ENCODE results near the gene TAMALIN.

Gene TAMALIN

DNA sequence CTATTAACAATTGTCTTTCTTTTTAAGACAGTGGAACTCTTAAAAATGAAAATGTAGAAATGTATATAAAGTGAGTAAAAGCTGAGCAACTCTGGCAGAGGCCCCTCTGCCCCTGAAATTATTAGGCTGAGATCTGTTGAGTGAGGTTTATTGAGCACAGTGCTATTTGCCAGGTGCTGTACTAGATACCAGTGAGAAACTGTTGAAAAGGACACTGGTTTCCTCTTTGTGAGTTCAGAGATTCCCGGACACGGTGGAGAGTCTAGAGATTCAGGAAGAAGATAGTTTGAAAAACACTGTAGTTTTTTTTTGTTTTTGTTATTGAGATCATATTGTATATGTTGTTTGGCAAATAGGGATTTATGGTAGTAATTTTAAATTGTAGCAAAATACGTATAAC, 44.0 kb upstream of the TAMALIN start:
- no peak for TF ChIP-seq SUZ12 (IDR thresholded peaks at IDR 0.05)
- no peak for TF ChIP-seq BHLHE40 (IDR thresholded peaks at IDR 0.05; ENCODE audit: borderline replicate concordance)
- no peak for TF ChIP-seq L3MBTL2 (conservative IDR thresholded peaks at IDR 0.05)
- TF ChIP-seq ELF4 (IDR thresholded peaks at IDR 0.05): no peak
- TF ChIP-seq, protein P1, sequence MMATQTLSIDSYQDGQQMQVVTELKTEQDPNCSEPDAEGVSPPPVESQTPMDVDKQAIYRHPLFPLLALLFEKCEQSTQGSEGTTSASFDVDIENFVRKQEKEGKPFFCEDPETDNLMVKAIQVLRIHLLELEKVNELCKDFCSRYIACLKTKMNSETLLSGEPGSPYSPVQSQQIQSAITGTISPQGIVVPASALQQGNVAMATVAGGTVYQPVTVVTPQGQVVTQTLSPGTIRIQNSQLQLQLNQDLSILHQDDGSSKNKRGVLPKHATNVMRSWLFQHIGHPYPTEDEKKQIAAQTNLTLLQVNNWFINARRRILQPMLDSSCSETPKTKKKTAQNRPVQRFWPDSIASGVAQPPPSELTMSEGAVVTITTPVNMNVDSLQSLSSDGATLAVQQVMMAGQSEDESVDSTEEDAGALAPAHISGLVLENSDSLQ (IDR thresholded peaks at IDR 0.05): no peak
- no peak for TF ChIP-seq TARDBP (IDR thresholded peaks at IDR 0.05)
- TF ChIP-seq ARNT (IDR thresholded peaks at IDR 0.05): no peak
- no peak for TF ChIP-seq ZNF384 (IDR thresholded peaks at IDR 0.05)
- no peak for TF ChIP-seq FOXA1 (IDR thresholded peaks at IDR 0.05)
- no peak for TF ChIP-seq CTBP1 (IDR thresholded peaks at IDR 0.05; ENCODE audit: borderline replicate concordance)
- no peak for TF ChIP-seq HDGF (IDR thresholded peaks at IDR 0.05; ENCODE audit: borderline replicate concordance)
- TF ChIP-seq LEF1 (IDR thresholded peaks at IDR 0.05; ENCODE audit: borderline replicate concordance): no peak
- no peak for TF ChIP-seq FOXK2 (IDR thresholded peaks at IDR 0.05)
- TF ChIP-seq SP1 (IDR thresholded peaks at IDR 0.05): no peak
- no peak for TF ChIP-seq NFRKB (IDR thresholded peaks at IDR 0.05)
- no peak for TF ChIP-seq FOXM1 (IDR thresholded peaks at IDR 0.05; ENCODE audit: borderline replicate concordance)
- DNase-seq (ENCODE audit: extremely low spot score): no peak
- ChIA-PET POLR2A (no interaction called here), CTCF (interaction anchor here (1.5 to 3.7 kb wide), 2 partner anchors 9 to 18 kb away, joined by 5 to 28 read pairs; no protein-coding TSS in a partner anchor)

DNA sequence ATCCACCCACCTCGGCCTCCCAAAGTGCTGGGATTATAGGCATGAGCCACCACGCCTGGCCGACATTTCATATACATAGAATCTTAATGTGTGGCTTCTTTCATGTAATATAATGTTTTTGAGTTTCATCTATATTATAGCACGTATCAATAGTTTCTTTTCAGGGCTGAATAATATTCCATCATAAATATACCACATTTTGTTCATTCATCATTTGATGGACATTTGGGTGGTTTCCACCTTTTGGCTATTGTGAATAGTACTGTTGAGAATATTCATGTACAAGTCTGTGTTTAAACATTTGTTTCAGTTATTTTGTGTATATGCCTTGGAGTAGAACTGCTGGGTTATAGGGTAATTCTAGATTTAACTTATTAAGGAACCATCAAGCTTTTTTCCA, 43.3 kb upstream of the TAMALIN start:
- TF ChIP-seq TARDBP (IDR thresholded peaks at IDR 0.05) (no peak), L3MBTL2 (conservative IDR thresholded peaks at IDR 0.05) (no peak), HDGF (IDR thresholded peaks at IDR 0.05; ENCODE audit: borderline replicate concordance) (no peak), FOXK2 (IDR thresholded peaks at IDR 0.05) (no peak), ZNF384 (IDR thresholded peaks at IDR 0.05) (no peak), SP1 (IDR thresholded peaks at IDR 0.05) (no peak), CTBP1 (IDR thresholded peaks at IDR 0.05; ENCODE audit: borderline replicate concordance) (no peak)
- ChIA-PET POLR2A (no interaction called here), CTCF (no interaction called here)
- no peak for DNase-seq (ENCODE audit: extremely low spot score)

DNA sequence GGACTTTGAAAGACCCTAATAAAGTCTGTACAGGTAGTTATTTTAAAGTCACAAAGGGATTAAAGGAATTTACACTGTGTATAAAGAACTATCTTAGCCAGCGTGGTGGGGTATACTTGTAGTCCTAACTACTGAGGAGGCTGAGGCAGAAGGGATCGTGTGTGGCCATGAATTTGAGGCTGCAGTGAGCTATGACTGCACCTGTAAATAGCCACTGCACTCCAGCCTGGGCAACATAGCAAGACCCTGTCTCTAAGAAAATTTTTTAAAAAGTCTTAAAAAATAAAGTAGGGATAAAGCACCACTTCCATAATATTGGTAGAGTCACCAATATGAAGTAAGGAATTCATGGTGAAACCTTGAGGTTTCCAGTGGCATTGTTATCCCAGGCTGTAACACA, 37.1 kb upstream of the TAMALIN start:
- ChIA-PET POLR2A (no interaction called here), CTCF (interaction anchor here (1.4 to 3.7 kb wide), 6 partner anchors 8 to 98 kb away, joined by 3 to 28 read pairs (median 7); no protein-coding TSS in a partner anchor)
- TF ChIP-seq TARDBP (IDR thresholded peaks at IDR 0.05): no peak
- TF ChIP-seq CTBP1 (IDR thresholded peaks at IDR 0.05; ENCODE audit: borderline replicate concordance): no peak
- TF ChIP-seq, protein P1 (IDR thresholded peaks at IDR 0.05): no peak
- TF ChIP-seq ARNT (IDR thresholded peaks at IDR 0.05): no peak
- no peak for TF ChIP-seq FOXM1 (IDR thresholded peaks at IDR 0.05; ENCODE audit: borderline replicate concordance)
- TF ChIP-seq ZNF384 (IDR thresholded peaks at IDR 0.05): no peak
- TF ChIP-seq SP1 (IDR thresholded peaks at IDR 0.05): no peak
- no peak for TF ChIP-seq NFRKB (IDR thresholded peaks at IDR 0.05)
- TF ChIP-seq FOXK2 (IDR thresholded peaks at IDR 0.05): no peak
- no peak for TF ChIP-seq LEF1 (IDR thresholded peaks at IDR 0.05; ENCODE audit: borderline replicate concordance)
- TF ChIP-seq BHLHE40 (IDR thresholded peaks at IDR 0.05; ENCODE audit: borderline replicate concordance): no peak
- no peak for TF ChIP-seq SUZ12 (IDR thresholded peaks at IDR 0.05)

DNA sequence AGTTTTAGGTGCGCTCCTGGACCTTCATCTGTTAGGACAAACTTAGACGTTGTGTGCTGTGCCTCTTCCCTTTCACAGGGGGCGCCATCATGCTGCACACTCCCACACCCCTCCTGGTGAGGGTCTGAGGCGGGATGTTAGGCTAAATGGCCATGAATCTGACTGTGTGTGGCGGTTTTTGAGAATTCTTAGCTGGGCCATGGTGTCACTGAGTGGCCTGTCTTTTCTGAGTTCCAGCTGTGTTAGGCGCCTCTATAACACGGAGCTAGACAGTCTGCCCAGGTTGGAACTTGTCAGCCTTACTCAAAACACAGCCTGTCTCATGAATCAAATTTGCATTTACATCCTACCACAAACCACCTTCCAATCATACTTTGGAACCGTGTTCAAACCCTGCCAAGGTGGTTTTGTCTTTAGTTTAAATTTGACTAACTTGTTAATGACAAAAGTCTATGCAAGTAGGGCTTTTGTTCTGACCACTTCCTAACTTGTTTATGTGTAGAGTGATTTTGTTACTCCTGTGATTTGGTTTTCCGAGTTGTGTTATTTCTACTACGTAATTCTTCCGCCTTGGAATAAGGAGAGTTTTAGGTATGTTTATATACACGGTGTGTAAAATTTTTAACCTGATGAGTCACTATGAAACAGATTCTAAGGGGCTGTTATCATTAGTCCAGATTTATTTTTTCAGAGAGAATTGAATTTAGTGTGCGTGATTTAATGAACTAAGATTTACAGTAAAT, 35.7 kb upstream of the TAMALIN start:
- TF ChIP-seq BHLHE40 (IDR thresholded peaks at IDR 0.05; ENCODE audit: borderline replicate concordance) (no peak), L3MBTL2 (conservative IDR thresholded peaks at IDR 0.05) (no peak), ELF4 (IDR thresholded peaks at IDR 0.05) (no peak), ZNF384 (IDR thresholded peaks at IDR 0.05) (no peak), TARDBP (IDR thresholded peaks at IDR 0.05) (no peak), FOXM1 (IDR thresholded peaks at IDR 0.05; ENCODE audit: borderline replicate concordance) (no peak), FOXK2 (IDR thresholded peaks at IDR 0.05) (no peak), LEF1 (IDR thresholded peaks at IDR 0.05; ENCODE audit: borderline replicate concordance) (no peak), FOXA1 (IDR thresholded peaks at IDR 0.05) (no peak), HDGF (IDR thresholded peaks at IDR 0.05; ENCODE audit: borderline replicate concordance) (no peak), ARNT (IDR thresholded peaks at IDR 0.05) (no peak), NFRKB (IDR thresholded peaks at IDR 0.05) (no peak)
- TF ChIP-seq, protein P1 (IDR thresholded peaks at IDR 0.05): no peak
- peak; percentile 75 for DNase-seq (ENCODE audit: extremely low spot score)
- ChIA-PET POLR2A (interaction anchor here (1.2 kb wide), 1 partner anchor 20 kb away, joined by 4 read pairs; the partner anchor contains the start of gene ACVR1B), CTCF (interaction anchor here (0.6 to 3.7 kb wide), 16 partner anchors 10 to 663 kb away, joined by 3 to 28 read pairs (median 4); no protein-coding TSS in a partner anchor)

More for the DNA sequence above, 37.1 kb upstream of the TAMALIN start:
- DNase-seq (ENCODE audit: extremely low spot score): no peak

DNA sequence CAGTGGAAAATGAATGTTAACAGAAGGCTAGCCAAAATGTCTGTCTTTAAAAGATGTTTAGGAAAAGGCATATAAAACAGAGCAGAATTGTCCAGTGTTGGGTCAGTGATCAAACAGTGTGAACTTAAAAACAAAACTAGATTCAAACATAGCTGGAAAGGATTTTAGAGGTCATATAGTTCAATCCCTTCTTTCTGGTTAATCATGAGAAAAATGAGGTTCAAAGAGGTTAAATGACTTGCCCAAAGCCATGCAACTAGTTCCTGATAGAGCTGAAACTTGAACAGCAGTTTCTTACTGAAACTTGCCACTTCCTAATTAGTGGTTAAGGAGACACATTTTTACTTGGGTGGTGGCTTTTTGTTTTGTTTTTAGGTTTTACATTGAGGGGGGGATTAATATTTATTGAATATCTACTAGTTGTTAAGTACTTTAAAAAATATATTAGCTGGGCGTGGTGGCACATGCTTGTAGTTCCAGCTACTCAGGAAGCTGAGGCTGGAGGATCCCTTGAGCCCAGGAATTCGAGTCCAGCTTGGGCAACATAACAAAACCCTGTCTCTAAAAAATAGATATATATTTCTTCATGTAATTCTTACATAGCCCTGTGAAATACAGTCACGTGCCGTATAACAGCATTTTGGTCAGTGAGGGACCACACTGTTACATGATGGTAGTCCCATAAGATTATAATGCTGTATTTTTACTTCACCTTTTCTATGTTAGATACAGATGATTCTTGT, 34.9 kb upstream of the TAMALIN start:
- TF ChIP-seq ARNT (IDR thresholded peaks at IDR 0.05) (no peak), ELF4 (IDR thresholded peaks at IDR 0.05) (no peak), HDGF (IDR thresholded peaks at IDR 0.05; ENCODE audit: borderline replicate concordance) (no peak), LEF1 (IDR thresholded peaks at IDR 0.05; ENCODE audit: borderline replicate concordance) (no peak), SUZ12 (IDR thresholded peaks at IDR 0.05) (no peak), BHLHE40 (IDR thresholded peaks at IDR 0.05; ENCODE audit: borderline replicate concordance) (no peak), TARDBP (IDR thresholded peaks at IDR 0.05) (no peak), SP1 (IDR thresholded peaks at IDR 0.05) (no peak), FOXM1 (IDR thresholded peaks at IDR 0.05; ENCODE audit: borderline replicate concordance) (no peak), L3MBTL2 (conservative IDR thresholded peaks at IDR 0.05) (no peak), FOXK2 (IDR thresholded peaks at IDR 0.05) (no peak)
- POLR2A ChIA-PET: no interaction called here
- no peak for DNase-seq (ENCODE audit: extremely low spot score)
- CTCF ChIA-PET: interaction anchor here (1.7 to 3.7 kb wide), 4 partner anchors 11 to 38 kb away, joined by 7 to 28 read pairs (median 11); no protein-coding TSS in a partner anchor
